Measurements from ENCODE around the gene GSN. TPM values are rescaled to one million over a fixed set of nuclear protein-coding genes. Genes with fewer than 3 reads are reported as not detected.

The GSN gene
- total RNA-seq, 1 donor from 2014 or later, result 174 TPM

GRCh38 chr9:121242959-121243346 is 25.0 kb upstream of the GSN start:
- TF ChIP-seq CTCF (conservative IDR thresholded peaks at IDR 0.05; ENCODE audit: low read depth, low read length), result no peak
- H3K4me3 ChIP-seq (ENCODE audit: low read depth, low read length), result no peak overlapping the region
- DNase-seq (ENCODE audit: low read depth), result no peak

- DNase-seq (ENCODE audit: low read depth), result no peak
- TF ChIP-seq CTCF (conservative IDR thresholded peaks at IDR 0.05; ENCODE audit: low read depth, low read length), result no peak
These were observed 21.0 kb upstream of the GSN start for GRCh38 chr9:121246821-121247561.

GRCh38 chr9:121249563-121249962 is 18.4 kb upstream of the GSN start:
- no peak overlapping the region for H3K4me3 ChIP-seq (ENCODE audit: low read depth, low read length)
- TF ChIP-seq CTCF (conservative IDR thresholded peaks at IDR 0.05; ENCODE audit: low read depth, low read length), result no peak
- no peak for DNase-seq (ENCODE audit: low read depth)

More at GRCh38 chr9:121246821-121247561, 21.0 kb upstream of the GSN start:
- H3K4me3 ChIP-seq (ENCODE audit: low read depth, low read length), result no peak overlapping the region

DNA sequence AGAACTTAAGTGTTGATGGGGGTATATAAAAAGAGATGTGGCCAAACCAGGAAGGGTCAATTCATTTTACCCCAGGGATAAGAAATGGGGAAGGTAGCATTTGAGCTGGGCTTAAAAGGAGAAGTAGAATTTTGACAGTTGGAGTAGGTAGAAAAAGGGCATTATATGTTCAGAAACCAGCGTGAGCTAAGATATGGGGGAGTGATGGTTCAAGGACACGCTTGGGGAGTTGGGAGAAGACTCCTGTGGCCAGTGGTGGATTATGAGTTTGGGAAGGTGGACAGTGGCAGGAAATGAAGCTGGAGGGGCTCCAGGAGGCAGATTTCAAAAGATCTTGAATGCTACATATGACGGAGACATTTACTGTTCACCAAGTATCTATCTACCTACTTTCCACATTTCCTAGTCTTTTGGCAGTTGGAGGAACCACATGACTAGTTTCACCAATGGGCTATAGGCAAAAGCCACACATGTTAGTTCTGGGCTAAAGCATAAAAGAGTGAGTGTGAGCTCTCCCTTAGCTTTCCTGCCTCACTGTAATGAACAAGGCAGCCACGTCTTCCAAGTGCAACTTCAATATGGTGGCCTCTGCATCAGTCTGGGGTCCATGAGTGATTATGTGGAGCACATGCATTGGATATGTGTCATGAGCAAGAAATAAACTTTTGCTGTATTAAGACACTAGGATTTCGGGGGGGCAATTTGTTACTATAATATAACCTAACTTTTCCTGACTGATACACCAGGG is 15.7 kb upstream of the GSN start:
- no peak for DNase-seq (ENCODE audit: low read depth)

DNA sequence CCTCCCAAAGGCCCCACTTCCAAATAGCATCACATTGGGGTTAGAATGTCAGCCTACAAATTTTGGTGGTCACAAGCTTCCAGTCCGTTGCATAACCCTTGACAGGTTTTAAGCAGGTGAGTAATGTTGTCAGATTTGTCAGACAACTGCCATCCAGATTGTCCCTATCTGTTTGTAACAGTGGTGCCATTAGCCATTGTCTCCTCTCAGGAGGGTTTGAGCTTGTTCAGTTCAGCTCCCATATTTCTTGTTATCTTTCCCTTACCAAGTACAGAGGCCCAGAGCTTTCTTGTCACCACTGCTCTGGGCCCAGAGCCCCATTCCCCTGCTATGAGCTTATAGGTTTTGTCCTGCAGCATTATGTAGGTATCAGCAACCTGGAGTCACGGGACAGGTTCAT is 14.8 kb upstream of the GSN start:
- no peak for TF ChIP-seq CTCF (conservative IDR thresholded peaks at IDR 0.05; ENCODE audit: low read depth, low read length)
- no peak overlapping the region for H3K4me3 ChIP-seq (ENCODE audit: low read depth, low read length)
- no peak for DNase-seq (ENCODE audit: low read depth)

More for the DNA sequence above, 15.7 kb upstream of the GSN start:
- TF ChIP-seq CTCF (conservative IDR thresholded peaks at IDR 0.05; ENCODE audit: low read depth, low read length), result no peak
- no peak overlapping the region for H3K4me3 ChIP-seq (ENCODE audit: low read depth, low read length)

DNA sequence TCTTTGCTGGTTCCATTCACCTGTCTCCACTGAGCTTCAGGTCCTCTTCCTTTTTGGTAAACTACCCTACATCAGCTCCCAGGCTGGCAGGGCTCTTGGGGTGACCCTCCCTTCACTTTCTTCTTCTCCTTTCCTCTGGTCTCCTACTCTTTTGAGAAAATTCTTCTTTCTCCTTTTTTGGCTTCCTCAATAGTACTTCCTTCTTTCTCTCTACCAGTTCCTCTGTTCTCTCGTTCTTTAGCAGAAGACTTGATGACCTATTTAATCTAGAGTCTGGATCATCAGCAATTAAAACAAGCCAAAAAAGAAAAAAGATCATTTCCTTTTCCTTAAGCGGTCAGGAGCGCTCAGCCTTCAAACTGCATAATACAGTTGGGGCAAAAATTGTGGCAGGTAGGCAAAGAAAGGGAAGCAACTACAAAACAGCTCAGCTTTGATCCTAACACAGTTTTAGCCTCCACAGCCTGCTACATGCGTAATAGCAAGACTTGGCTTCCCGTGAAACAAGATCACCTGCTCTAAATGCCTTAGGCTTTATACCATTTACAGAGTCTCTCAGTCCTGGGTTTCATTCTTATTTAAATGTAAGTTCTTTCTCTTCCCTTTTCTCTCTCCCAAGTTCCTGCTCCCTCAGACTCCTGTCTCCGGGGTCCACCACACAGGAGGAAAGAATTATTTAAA is 14.0 kb upstream of the GSN start:
- no peak for DNase-seq (ENCODE audit: low read depth)
- no peak overlapping the region for H3K4me3 ChIP-seq (ENCODE audit: low read depth, low read length)
- TF ChIP-seq CTCF (conservative IDR thresholded peaks at IDR 0.05; ENCODE audit: low read depth, low read length), result no peak

Data from epithelial cell of proximal tubule (primary cell).